ENCODE data around the gene DNAJC28. TPM values are rescaled to one million over a fixed set of nuclear protein-coding genes. Genes with fewer than 3 reads are reported as not detected.

The DNAJC28 gene
- 2.6 to 3.1 TPM (median 2.8 TPM) in 3 replicates for total RNA-seq

- Mint-ChIP-seq H3K27me3 (ENCODE audit: low read depth) (no peaks in the 10 kb centered on the region), H3K36me3 (peaks cover 7% of the 10 kb centered on the region), H3K9me3 (no peaks in the 10 kb centered on the region), H3K4me3 (peak within 1 kb of the TSS; percentile 80), H3K4me1 (peaks cover 11% of the 10 kb centered on the region), H3K27ac (peak within 1 kb of the TSS; percentile 83)
- TF ChIP-seq CTCF (IDR thresholded peaks at IDR 0.05; ENCODE audit: unreplicated experiment): no peak
- peak; percentile 93 to 97 for DNase-seq (ENCODE audit: low spot score in 2 of 2, unreplicated experiment in 2 of 2)
Observed at GRCh38 chr21:33491373-33492102, at the start of gene DNAJC28. Gene DNAJC28, minus strand, starts transcription at chr21:33491716. Its CDS starts 2,323 bp downstream, at chr21:33489393.

- H3K4me1 Mint-ChIP-seq: peaks cover 39% of the 10 kb centered on the region
Observed at GRCh38 chr21:33541105-33541711, 49.7 kb upstream of the DNAJC28 start.

GRCh38 chr21:33540711-33541104 lies 49.2 kb upstream of the DNAJC28 start:
- DNase-seq (ENCODE audit: low spot score in 2 of 2, unreplicated experiment in 2 of 2): no peak
- no peak for TF ChIP-seq CTCF (IDR thresholded peaks at IDR 0.05; ENCODE audit: unreplicated experiment)
- H3K27ac Mint-ChIP-seq: peak overlapping the region; percentile 94
- H3K36me3 Mint-ChIP-seq: peaks cover 20% of the 10 kb centered on the region
- H3K27me3 Mint-ChIP-seq (ENCODE audit: low read depth): no peaks in the 10 kb centered on the region
- peaks cover 4% of the 10 kb centered on the region for H3K9me3 Mint-ChIP-seq
- H3K4me1 Mint-ChIP-seq: peaks cover 35% of the 10 kb centered on the region
- peak overlapping the region; percentile 89 for H3K4me3 Mint-ChIP-seq

More at GRCh38 chr21:33541105-33541711, 49.7 kb upstream of the DNAJC28 start:
- Mint-ChIP-seq H3K36me3 (peaks cover 22% of the 10 kb centered on the region), H3K9me3 (peaks cover 4% of the 10 kb centered on the region), H3K27me3 (ENCODE audit: low read depth) (no peaks in the 10 kb centered on the region), H3K27ac (peak overlapping the region; percentile 100), H3K4me3 (peak overlapping the region; percentile 89)
- no peak for TF ChIP-seq CTCF (IDR thresholded peaks at IDR 0.05; ENCODE audit: unreplicated experiment)
- DNase-seq (ENCODE audit: low spot score in 2 of 2, unreplicated experiment in 2 of 2): no peak

GRCh38 chr21:33539616-33540015 lies 48.1 kb upstream of the DNAJC28 start:
- peaks cover 25% of the 10 kb centered on the region for H3K4me1 Mint-ChIP-seq
- TF ChIP-seq CTCF (IDR thresholded peaks at IDR 0.05; ENCODE audit: unreplicated experiment): no peak
- no peak for DNase-seq (ENCODE audit: low spot score in 2 of 2, unreplicated experiment in 2 of 2)
- no peak overlapping the region for H3K4me3 Mint-ChIP-seq
- peaks cover 4% of the 10 kb centered on the region for H3K9me3 Mint-ChIP-seq
- peaks cover 25% of the 10 kb centered on the region for H3K36me3 Mint-ChIP-seq
- H3K27ac Mint-ChIP-seq: no peak overlapping the region
- no peaks in the 10 kb centered on the region for H3K27me3 Mint-ChIP-seq (ENCODE audit: low read depth)

GRCh38 chr21:33537212-33537611 lies 45.7 kb upstream of the DNAJC28 start:
- Mint-ChIP-seq H3K27me3 (ENCODE audit: low read depth) (no peaks in the 10 kb centered on the region), H3K4me3 (no peak overlapping the region), H3K4me1 (peaks cover 17% of the 10 kb centered on the region), H3K27ac (no peak overlapping the region), H3K36me3 (peaks cover 32% of the 10 kb centered on the region), H3K9me3 (peaks cover 4% of the 10 kb centered on the region)
- no peak for DNase-seq (ENCODE audit: low spot score in 2 of 2, unreplicated experiment in 2 of 2)
- no peak for TF ChIP-seq CTCF (IDR thresholded peaks at IDR 0.05; ENCODE audit: unreplicated experiment)

Data from mesothelial cell of epicardium (in vitro differentiated cells).